Stimulated activated CD4-positive, alpha-beta T cell treated with anti-CD3 and anti-CD28 coated beads, Interleukin-2, amount 100 ng/mL, for 48 hours (primary cell): ENCODE results near the gene LONP1.
"Not testable (repeated sequence)": the region's sequence is repeated elsewhere in the genome, so short reads cannot be mapped to it uniquely, and the experiment has no call there.

Experiments used
- DNase-seq, 2 donors: peaks; one replicate each; pipeline ENCODE4 v3.0.0-alpha.2; 2020

LONP1 gene

GRCh38 chr19:5711025-5711424 is 8.9 kb downstream of the LONP1 start:
- no peak for DNase-seq

GRCh38 chr19:5707576-5708575 is 12.1 kb downstream of the LONP1 start:
- DNase-seq, result no peak

DNA sequence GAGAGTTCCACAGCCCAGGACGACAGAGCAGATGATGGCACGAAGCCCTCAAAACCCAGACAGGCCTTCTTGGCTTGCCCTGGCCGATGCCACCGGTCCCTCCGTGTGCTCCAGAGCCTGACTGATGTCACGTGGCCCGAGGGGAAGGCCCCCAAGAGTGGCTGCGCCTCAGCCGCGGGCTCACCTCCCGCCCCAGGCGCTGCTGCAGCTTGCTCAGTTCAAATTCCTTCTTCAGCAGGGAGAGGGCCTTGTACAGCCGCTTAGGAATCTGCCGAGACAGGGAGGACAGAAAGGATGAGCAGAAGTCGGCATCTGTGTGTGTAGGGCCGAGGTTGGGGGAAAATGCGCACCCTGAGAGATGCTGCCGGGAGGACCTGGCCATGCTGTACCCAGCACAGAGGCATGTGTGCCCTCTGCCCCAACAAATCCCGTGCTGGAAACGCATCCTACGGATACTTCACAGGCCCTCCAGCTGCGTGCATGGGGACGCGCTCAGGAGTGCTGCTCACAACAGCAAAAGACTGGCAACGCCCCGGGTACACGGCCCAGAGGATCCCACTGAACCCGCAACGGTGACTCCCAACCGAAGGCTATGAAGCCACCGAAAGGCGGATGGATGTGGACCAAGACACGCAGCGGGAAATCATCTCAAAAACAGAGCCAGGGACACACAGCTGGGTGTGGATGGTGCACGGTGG is 12.9 kb downstream of the LONP1 start:
- no peak for DNase-seq

DNA sequence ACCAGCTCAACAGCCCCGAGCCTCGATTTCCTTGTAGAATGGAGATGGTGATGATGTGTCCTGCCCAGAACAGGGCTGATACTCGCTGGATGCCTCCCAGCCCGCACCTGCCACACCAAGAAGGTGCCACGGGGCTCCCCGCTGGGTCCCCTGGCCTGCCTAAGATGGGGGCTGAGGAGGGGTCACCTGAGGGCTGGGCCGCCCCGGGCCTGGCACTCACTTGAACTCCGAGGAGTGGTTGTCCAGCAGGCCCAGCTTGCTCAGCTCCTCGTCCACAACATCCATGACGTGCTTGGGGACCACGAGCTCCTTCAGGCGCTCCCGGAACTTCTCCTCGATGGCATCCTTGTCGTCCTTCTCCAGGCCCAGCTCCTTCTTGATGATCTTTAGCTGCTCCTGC is 14.4 kb downstream of the LONP1 start:
- DNase-seq, result no peak

- DNase-seq, result no peak
Observed at GRCh38 chr19:5703819-5704818, 15.8 kb downstream of the LONP1 start.

- not testable (repeated sequence) for DNase-seq
Observed at GRCh38 chr19:5702053-5702410, 17.9 kb downstream of the LONP1 start.

DNA sequence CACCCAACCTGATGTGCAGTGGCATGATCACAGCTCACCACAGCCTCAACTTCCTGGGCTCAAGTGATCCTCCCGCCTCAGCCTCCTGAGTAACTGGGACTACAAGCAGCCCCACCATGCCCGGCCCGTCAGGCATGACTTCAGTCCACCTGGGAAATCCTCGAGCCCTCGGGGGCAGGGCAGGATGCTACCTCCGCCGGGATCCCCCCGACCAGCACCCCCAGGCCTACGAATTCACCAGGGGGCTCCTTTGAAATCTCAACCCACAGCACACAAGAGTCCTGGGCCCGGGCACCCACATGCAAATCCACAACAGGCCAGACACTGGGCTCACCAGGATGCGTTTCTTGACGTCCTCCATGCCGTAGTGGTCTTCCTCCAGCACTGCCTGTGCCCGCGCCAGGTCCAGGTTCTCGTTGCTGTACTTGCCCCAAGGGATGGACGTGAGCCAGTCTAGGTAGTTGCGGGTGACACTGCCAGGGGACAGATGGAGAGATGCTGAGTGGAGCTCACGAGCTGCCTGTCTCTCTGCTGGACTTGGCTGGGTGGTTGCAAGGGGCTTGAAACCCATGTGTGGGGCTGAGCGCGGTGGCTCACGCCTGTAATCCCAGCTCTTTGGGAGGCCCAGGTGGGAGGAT is 19.4 kb downstream of the LONP1 start:
- DNase-seq, result no peak

DNA sequence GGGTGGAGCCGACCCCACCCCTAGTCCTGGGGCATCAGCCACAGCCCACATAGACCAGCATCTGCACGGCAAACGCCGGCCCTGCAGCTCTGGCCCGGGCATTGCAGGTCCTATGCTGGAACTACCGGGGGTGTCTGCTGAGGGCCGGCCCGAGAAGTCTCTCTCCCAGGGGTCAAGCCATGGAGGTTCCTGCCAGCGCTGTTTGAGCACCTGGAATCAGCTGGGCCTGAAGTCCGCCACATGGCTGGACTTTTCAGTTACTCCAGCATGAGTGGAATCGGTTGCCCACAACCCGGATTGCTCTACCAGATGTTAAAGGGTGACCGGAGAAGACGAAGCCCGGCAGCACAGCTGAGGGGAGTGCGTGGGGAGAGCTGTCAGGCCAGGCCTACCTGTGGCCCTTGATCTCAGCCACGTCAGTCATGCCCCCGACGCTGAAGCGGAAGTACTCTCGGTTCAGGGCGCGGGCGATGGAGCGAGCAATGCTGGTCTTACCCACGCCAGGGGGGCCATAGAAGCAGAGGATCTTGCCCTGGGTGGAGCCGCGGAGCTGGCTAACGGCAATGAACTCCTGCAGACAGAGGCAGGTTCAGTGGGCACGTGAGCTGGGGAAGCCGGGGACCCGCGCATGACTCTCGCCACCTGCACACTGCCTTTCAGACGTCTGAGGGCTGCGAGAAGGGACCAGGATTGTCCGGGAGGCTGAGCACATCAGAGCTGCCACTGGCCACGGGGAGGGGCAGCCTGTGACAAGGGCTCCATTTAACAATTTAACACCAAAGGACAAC is 21.1 kb downstream of the LONP1 start:
- DNase-seq, result no peak

GRCh38 chr19:5697890-5698634 is 21.9 kb downstream of the LONP1 start:
- DNase-seq, result no peak

DNA sequence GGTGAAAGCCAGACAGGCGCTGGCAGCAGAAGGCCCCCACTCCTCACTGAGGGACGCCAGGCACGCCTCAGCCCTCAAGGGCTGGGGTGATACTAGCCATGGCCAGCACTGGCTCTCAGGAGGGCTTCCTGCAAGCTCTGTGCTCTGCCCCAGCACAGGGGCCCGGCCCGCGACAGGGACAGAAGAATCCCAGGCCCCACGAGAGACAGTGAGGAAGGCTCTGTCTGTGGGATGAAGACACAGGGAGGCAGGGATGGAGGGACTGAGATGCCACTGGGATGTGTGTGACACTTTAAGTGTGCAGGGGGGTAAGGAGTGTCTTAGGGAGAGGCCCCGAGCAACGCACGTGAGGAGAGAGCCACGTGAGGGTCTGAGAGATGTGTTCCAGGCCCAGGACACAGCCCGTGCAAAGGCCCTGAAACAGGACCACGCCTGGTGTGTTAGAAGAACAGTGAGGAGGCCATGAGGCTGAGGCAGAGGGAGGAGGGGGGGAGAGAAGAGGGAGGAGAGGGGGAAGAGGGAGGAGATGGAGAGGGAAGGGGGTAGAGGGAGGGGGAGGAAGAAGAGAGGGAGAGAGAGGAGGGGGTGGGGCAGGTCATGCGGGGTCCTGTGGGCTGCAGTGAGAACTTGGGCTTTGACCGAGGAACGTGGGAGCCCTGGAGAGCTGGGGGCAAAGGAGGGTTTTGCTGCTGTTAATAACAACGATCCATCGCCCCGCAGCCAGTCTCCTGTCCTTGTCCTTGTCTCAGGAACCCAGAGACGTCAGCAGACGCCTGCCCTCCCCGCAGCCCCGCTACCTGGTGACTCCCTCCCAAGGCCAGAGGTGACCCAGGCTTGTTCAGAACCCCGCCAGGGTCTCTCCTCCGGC is 22.7 kb downstream of the LONP1 start:
- DNase-seq, result no peak

DNA sequence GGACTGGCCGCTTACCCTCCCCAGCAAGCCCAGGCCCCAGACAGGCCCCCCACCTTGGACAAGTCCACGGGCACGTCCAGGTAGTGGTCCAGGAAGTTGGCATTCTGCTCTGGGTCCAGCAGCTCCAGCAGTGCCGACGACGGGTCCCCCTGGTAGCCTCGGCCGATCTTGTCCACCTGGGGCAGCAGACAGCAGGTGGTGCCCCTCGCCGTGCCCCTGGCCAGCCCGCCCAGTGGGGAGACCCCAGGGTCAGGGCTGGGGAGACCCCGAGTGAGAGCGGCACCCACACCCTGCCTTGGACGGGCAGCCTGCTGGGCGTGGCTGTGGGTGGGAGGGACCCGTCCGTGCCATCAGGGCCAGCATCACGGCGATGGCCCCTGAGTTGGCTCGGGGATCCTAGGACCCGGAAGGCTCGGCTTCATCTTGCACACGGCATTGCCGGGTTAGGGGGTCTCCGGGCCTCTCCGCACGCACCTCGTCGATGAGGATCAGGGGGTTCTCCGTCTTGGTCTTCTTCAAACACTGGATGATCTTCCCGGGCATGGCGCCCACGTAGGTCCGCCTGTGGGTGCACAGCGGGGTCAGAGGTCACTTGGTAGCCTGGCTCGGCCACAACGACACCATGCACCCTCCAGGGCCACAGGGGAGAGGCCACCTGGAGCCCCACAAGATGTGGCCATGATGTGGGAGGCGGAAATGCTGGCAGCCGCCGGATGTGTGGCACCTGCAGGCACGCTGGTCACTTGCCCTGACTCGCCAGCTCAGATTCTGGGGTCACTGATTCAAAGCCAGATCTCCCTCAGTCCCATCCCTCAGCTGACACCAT is 23.5 kb downstream of the LONP1 start:
- DNase-seq, result no peak

GRCh38 chr19:5695649-5696195 is 24.2 kb downstream of the LONP1 start:
- DNase-seq, result no peak

- no peak for DNase-seq
Observed at GRCh38 chr19:5694956-5695648, 24.8 kb downstream of the LONP1 start.

GRCh38 chr19:5694167-5694955 is 25.6 kb downstream of the LONP1 start:
- DNase-seq, result no peak

- no peak for DNase-seq
Observed at GRCh38 chr19:5693195-5694166, 26.5 kb downstream of the LONP1 start.

DNA sequence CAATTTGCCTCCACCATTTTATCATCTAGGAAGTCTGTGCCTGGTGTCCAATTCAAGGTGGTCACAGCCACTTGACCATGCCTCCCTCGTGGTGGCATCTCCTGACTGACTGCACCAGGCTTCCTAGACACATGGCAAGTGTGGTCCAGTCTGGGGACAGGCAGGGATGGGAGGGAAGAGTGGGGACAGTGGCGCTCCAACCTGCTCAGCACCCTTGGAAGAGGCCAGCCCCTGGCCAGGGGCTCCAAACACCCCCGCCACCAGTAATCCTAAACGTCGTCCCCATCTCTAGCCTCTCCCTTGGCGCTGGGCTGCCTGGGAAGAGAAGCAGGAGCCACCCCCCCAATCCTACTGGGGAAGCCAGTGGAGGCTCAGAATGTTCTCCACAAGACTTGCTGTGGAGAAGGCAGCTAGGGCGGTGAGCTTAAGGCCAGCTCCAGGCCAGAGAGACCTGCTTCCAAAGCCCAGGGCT is 27.2 kb downstream of the LONP1 start:
- DNase-seq, result no peak
